Right hindlimb (tissue), 1 donor: ENCODE measurements around the gene IL2.

Experiments
- DNase-seq: peaks from one replicate; pipeline ENCODE4 v3.0.0-alpha.2; 2018

Gene IL2

GRCh38 chr4:122456231-122457116 is at the start of gene IL2:
Gene IL2, minus strand, starts transcription at chr4:122456725. Its CDS starts 285 bp downstream, at chr4:122456440.
- no peak for DNase-seq

GRCh38 chr4:122503214-122503613 is 46.7 kb upstream of the IL2 start:
- DNase-seq = no peak

- no peak for DNase-seq
Observed at GRCh38 chr4:122500852-122501501, 44.5 kb upstream of the IL2 start.

- DNase-seq = no peak
Observed at GRCh38 chr4:122489061-122489460, 32.5 kb upstream of the IL2 start.

GRCh38 chr4:122483481-122483880 is 27.0 kb upstream of the IL2 start:
- no peak for DNase-seq

- DNase-seq = no peak
Observed at GRCh38 chr4:122481766-122482405, 25.4 kb upstream of the IL2 start.

- DNase-seq = no peak
Observed at GRCh38 chr4:122480655-122481487, 24.3 kb upstream of the IL2 start.

GRCh38 chr4:122479935-122480416 is 23.5 kb upstream of the IL2 start:
- no peak for DNase-seq

- DNase-seq = no peak
Observed at GRCh38 chr4:122476745-122477144, 20.2 kb upstream of the IL2 start.

GRCh38 chr4:122476126-122476525 is 19.6 kb upstream of the IL2 start:
- no peak for DNase-seq

GRCh38 chr4:122475233-122475632 is 18.7 kb upstream of the IL2 start:
- DNase-seq = no peak

GRCh38 chr4:122469457-122469856 is 12.9 kb upstream of the IL2 start:
- DNase-seq = no peak

GRCh38 chr4:122458625-122459024 is 2.1 kb upstream of the IL2 start:
- DNase-seq = no peak

GRCh38 chr4:122453384-122453995 is 3.0 kb downstream of the IL2 start:
- DNase-seq = no peak

GRCh38 chr4:122450847-122451246 is 5.7 kb downstream of the IL2 start:
- DNase-seq = no peak

GRCh38 chr4:122434285-122434684 is 22.2 kb downstream of the IL2 start:
- DNase-seq = no peak

GRCh38 chr4:122431351-122431750 is 25.2 kb downstream of the IL2 start:
- no peak for DNase-seq

- no peak for DNase-seq
Observed at GRCh38 chr4:122423246-122423645, 33.3 kb downstream of the IL2 start.

GRCh38 chr4:122412547-122412946 is 44.0 kb downstream of the IL2 start:
- DNase-seq = no peak

GRCh38 chr4:122403861-122404260 is 52.7 kb downstream of the IL2 start:
- no peak for DNase-seq
